RWPE1 (cell line): ENCODE results near the gene LACC1.

Experiments
- CTCF ChIA-PET: fragments of 350-600 bp; sonication (Branson Sonifier 250); formaldehyde crosslinking; extraction: SDS; loops from one replicate; lab custom pipeline; 2021; lab: Yijun Ruan, JAX
- POLR2A ChIA-PET: fragments of 400-600 bp; formaldehyde crosslinking; extraction: SDS; loops from one replicate; lab custom pipeline; 2020; ENCODE audit warnings: antibody characterized with exemption; ENCODE audit not compliant: low non-redundant PET; lab: Yijun Ruan, JAX
- DNase-seq: peaks from one replicate; pipeline ENCODE4 v3.0.0; 2012; ENCODE audit warnings: low spot score
- H3K27ac ChIP-seq: fragments of 450-650 bp; 2 replicates; pipeline ENCODE4 v1.5.1; 2017
- CTCF ChIP-seq: fragments of 450-650 bp; conservative IDR thresholded peaks from 2 replicates; pipeline ENCODE4 v1.5.1; 2017; ENCODE audit warnings: low read depth, mild to moderate bottlenecking

Gene LACC1

GRCh38 chr13:43895940-43896339, 16.2 kb downstream of the LACC1 start:
- POLR2A ChIA-PET, result no interaction called here
- H3K27ac ChIP-seq, result no peak overlapping the region
- no peak for TF ChIP-seq CTCF
- CTCF ChIA-PET, result interaction anchor here (0.6 kb wide), 1 partner anchor 1046 kb away, joined by 3 read pairs; no protein-coding TSS in a partner anchor
- DNase-seq, result no peak

DNA sequence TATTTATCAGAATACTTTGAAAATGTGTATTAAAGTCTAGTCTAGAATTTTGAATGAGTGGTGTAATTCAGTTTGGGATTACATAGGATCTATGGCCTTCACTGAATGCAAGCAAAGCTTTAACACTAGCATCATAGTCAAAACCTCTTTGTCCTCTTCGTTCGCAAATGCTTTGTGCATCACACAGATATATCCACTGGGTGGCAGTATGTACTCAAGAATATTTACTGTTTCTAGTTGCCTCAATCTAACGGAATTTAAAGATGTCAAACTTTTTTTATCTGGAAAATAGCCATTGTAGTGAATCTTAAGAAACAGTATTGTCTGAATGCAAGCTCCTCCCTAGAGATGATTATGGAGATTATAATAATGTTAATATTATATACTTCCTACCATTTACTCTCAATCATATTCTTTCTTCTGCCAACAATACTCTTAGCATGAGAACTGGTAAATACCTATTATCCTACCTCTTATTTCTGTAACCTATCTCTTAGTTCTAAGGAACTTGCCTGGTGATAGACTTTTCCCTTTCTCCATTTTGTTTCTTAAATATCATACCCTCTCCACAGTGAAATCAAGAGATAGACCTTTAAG, 25.8 kb downstream of the LACC1 start:
- ChIA-PET POLR2A (no interaction called here), CTCF (interaction anchor here (0.5 to 1.2 kb wide), 9 partner anchors 13 to 568 kb away, joined by 3 to 5 read pairs (median 4); no protein-coding TSS in a partner anchor)
- H3K27ac ChIP-seq, result no peak overlapping the region
- peak; percentile 78 for TF ChIP-seq CTCF
- DNase-seq, result peak; percentile 49

DNA sequence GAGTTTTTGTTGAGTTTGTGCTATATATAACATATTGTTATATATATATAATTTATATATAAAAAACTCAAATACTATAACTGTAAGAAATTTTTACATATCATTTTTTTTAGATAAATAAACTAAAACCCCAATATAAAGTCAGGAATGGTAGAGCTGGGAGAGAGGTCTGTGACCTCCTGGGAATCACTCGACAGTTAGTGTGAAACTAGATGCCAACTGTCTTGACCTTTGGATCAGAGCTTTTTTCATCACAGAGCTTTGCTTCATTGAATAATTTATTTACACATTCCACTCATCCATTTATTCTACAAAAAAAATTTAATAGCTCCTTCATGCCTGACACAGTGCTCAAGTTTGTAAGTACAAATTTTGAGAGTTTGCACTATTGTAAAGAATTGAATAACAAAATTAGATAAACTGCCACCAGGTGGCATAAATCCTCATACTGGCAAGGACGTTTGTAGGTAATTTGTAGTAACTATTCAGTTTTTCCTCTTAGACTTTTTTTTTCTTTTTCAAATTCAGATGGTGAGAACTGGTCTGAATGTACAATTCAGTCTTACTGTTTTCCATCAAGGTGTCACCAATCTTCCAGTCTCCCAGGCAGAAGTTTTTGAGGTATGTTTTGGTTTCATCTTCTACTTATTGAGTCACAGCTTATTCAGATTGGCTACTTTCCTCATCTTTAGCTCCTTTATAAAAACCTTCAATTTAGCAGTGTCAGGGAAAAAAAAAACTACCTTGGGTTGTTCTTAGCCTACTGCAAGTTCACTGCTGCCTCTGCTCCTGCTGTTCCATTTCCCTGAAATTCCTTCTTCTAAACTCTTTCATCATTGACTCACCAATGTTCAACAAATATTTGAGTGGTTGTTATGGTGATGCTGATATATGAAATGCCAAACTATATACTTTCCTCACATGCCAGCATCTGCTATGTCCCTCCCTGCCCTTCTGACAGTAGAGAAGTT, 28.7 kb downstream of the LACC1 start:
- DNase-seq, result peak; percentile 39
- TF ChIP-seq CTCF, result peak; percentile 58
- ChIA-PET POLR2A (no interaction called here), CTCF (interaction anchor here (0.6 to 2.2 kb wide), 14 partner anchors 8 to 1193 kb away, joined by 3 to 11 read pairs (median 4); no protein-coding TSS in a partner anchor)
- no peak overlapping the region for H3K27ac ChIP-seq

DNA sequence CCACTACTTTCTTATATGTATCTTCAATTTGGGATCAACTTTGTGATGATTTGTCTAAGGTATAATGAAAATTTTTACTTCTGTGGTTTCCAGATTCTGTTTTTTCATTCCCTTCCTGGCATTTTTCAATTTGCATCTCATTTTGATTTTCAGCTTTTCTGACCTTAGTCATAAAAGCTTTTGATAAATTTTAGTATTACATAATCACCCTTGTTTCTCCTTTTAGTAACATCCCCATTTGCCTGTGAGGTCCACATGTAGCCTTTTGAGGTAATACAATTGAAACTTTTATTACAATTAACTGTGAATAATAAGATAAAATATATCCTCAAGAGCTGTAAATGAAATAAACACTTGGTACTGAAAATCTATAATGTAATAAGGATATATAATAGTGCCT, 31.2 kb downstream of the LACC1 start:
- no peak for TF ChIP-seq CTCF
- no peak for DNase-seq
- ChIA-PET POLR2A (no interaction called here), CTCF (interaction anchor here (0.6 kb wide), 1 partner anchor 541 kb away, joined by 3 read pairs; no protein-coding TSS in a partner anchor)
- H3K27ac ChIP-seq, result no peak overlapping the region

- H3K27ac ChIP-seq, result no peak overlapping the region
- POLR2A ChIA-PET, result no interaction called here
- CTCF ChIA-PET, result interaction anchor here (0.6 kb wide), 1 partner anchor 541 kb away, joined by 3 read pairs; no protein-coding TSS in a partner anchor
Observed at GRCh38 chr13:43911278-43911677, 31.6 kb downstream of the LACC1 start.

More at GRCh38 chr13:43911278-43911677, 31.6 kb downstream of the LACC1 start:
- no peak for DNase-seq
- no peak for TF ChIP-seq CTCF
